Stimulated activated CD8-positive, alpha-beta memory T cell treated with anti-CD3 and anti-CD28 coated beads, Interleukin-15, amount 100 ng/mL, for 1 hour (primary cell): ENCODE data around the gene NWD2.
"Not testable (repeated sequence)": the region's sequence is repeated elsewhere in the genome, so short reads cannot be mapped to it uniquely, and the experiment has no call there.

Source experiments
- DNase-seq: peaks from one replicate; pipeline ENCODE4 v3.0.0-alpha.2; 2020; ENCODE audit warnings: low read depth

NWD2 gene

GRCh38 chr4:37397505-37397904, 153.0 kb downstream of the NWD2 start:
- DNase-seq = no peak

- no peak for DNase-seq
These were observed 155.8 kb downstream of the NWD2 start for GRCh38 chr4:37400241-37400881.

- DNase-seq = not testable (repeated sequence)
These were observed 163.6 kb downstream of the NWD2 start for GRCh38 chr4:37407938-37408826.

GRCh38 chr4:37413612-37414011, 169.1 kb downstream of the NWD2 start:
- not testable (repeated sequence) for DNase-seq

GRCh38 chr4:37415845-37416369, 171.4 kb downstream of the NWD2 start:
- DNase-seq = no peak

- no peak for DNase-seq
These were observed 177.1 kb downstream of the NWD2 start for GRCh38 chr4:37421614-37422013.

- no peak for DNase-seq
These were observed 177.6 kb downstream of the NWD2 start for GRCh38 chr4:37422102-37422501.

- no peak for DNase-seq
These were observed 178.1 kb downstream of the NWD2 start for GRCh38 chr4:37422638-37423037.

GRCh38 chr4:37423310-37423709, 178.8 kb downstream of the NWD2 start:
- DNase-seq = no peak

- DNase-seq = no peak
These were observed 180.2 kb downstream of the NWD2 start for GRCh38 chr4:37424753-37425152.

GRCh38 chr4:37425857-37426256, 181.3 kb downstream of the NWD2 start:
- no peak for DNase-seq

GRCh38 chr4:37427193-37427592, 182.7 kb downstream of the NWD2 start:
- DNase-seq = no peak

- DNase-seq = no peak
These were observed 185.4 kb downstream of the NWD2 start for GRCh38 chr4:37429906-37430305.

GRCh38 chr4:37430718-37431416, 186.3 kb downstream of the NWD2 start:
- no peak for DNase-seq

- DNase-seq = no peak
These were observed 186.8 kb downstream of the NWD2 start for GRCh38 chr4:37431417-37431743.

GRCh38 chr4:37434469-37434868, 189.9 kb downstream of the NWD2 start:
- DNase-seq = no peak

GRCh38 chr4:37436546-37436945, 192.0 kb downstream of the NWD2 start:
- DNase-seq = no peak

- DNase-seq = no peak
These were observed 192.6 kb downstream of the NWD2 start for GRCh38 chr4:37437163-37437562.

- no peak for DNase-seq
These were observed 194.2 kb downstream of the NWD2 start for GRCh38 chr4:37438564-37439279.

- DNase-seq = no peak
These were observed 195.4 kb downstream of the NWD2 start for GRCh38 chr4:37439809-37440474.

- DNase-seq = no peak
These were observed 196.0 kb downstream of the NWD2 start for GRCh38 chr4:37440501-37440900.
